Bronchial epithelial cell (primary cell): ENCODE measurements around the gene NOD2. TPM values are rescaled to one million over a fixed set of nuclear protein-coding genes. Genes with fewer than 3 reads are reported as not detected.
A peak's percentile ranks its signal among the peaks of the same experiment; 100 is the strongest.

Experiments
- DNase-seq: peaks from one replicate; pipeline ENCODE4 v3.0.0-alpha.2; 2010; ENCODE audit warnings: low read depth
- FAIRE-seq: peaks from 2 replicates; lab custom pipeline; 2011; peaks lifted over from hg19 to GRCh38; lab: Jason Lieb, UNC
- H3K27me3 ChIP-seq: 2 replicates; pipeline ENCODE4 v1.5.1; 2011; ENCODE audit warnings: low read length; ENCODE audit not compliant: control insufficient read depth, insufficient read depth
- H3K36me3 ChIP-seq: 2 replicates; pipeline ENCODE4 v1.5.1; 2011; ENCODE audit warnings: low read length; ENCODE audit not compliant: control insufficient read depth, insufficient read depth
- H3K4me3 ChIP-seq: 2 replicates; pipeline ENCODE4 v1.5.1; 2011; ENCODE audit warnings: mild to moderate bottlenecking, low read depth, low read length, control low read depth
- total RNA-seq: library from RNA; depleted of rRNA; stranded (reverse); fragments of >200 nt; gene quantifications from 2 replicates; pipeline ENCODE4 v1.2.1, GENCODE V29; 2014
- TF ChIP-seq, protein P1 (sequence below): IDR thresholded peaks from 2 replicates; pipeline ENCODE4 v1.5.1; 2011; ENCODE audit warnings: mild to moderate bottlenecking, moderate library complexity, low read length, control low read depth, inconsistent platforms; ENCODE audit not compliant: insufficient read depth, severe bottlenecking

NOD2 gene
- total RNA-seq, 1 donor from 2014 or later = 2.4 TPM

DNA sequence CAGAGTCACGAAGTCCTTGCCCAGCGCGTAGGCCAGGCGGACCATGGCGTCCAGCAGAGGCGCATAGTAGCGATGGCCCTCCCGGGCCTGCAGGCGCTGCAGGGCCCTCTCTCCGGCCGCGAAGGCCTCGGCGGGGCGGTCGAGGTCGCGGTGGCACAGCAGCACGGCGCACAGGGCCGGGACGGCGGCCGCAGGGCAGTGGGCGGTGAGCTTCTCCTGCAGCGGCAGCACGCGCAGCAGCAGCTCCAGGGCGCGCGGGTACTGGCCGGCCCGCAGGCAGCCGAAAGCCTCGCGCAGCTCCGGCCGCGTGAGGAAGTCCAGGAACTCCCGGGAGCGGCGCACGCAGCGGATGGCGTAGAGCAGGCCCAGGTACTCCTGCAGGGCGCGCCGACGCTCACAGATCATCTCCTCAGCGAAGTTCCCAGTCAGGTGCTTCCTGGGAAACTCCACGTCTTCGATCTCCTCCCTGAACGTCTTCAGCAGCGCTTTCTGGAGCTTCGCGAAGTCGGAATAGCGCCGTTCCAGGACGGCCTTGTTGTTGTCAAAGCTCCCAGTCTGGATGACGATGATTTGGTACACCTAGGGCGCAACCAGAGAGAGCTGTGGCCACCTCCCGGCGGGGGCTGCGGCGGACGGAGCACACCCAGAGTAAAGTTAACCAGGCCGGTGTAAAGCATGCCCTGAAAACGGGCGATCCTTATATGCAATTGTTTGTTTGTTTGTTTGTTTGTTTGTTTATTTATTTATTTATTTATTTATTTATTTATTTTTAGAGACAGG, 19.7 kb upstream of the NOD2 start:
- FAIRE-seq (no peak), DNase-seq (no peak)
- H3K36me3 ChIP-seq = no peaks in the 10 kb centered on the region
- H3K4me3 ChIP-seq = no peak overlapping the region
- no peaks in the 10 kb centered on the region for H3K27me3 ChIP-seq
- TF ChIP-seq, protein P1, sequence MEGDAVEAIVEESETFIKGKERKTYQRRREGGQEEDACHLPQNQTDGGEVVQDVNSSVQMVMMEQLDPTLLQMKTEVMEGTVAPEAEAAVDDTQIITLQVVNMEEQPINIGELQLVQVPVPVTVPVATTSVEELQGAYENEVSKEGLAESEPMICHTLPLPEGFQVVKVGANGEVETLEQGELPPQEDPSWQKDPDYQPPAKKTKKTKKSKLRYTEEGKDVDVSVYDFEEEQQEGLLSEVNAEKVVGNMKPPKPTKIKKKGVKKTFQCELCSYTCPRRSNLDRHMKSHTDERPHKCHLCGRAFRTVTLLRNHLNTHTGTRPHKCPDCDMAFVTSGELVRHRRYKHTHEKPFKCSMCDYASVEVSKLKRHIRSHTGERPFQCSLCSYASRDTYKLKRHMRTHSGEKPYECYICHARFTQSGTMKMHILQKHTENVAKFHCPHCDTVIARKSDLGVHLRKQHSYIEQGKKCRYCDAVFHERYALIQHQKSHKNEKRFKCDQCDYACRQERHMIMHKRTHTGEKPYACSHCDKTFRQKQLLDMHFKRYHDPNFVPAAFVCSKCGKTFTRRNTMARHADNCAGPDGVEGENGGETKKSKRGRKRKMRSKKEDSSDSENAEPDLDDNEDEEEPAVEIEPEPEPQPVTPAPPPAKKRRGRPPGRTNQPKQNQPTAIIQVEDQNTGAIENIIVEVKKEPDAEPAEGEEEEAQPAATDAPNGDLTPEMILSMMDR = no peak

DNA sequence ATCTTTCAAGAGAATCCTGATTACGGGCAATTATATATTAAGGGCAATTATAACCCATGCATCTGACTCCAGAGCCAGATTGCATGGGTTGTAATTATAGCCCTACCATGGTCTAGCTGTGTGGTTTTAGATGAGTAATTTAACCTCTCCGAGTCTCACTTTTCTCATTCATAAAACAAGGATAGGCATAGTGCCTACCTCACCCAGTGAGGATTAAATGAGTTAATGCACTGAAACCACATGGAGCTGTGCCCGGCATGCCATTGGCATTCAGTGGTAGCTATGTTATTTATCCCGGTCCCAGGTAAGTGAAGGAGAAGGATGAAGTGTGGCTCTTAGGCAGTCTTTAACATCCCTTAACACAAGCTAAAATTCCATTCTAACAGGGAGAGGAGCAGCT, 18.6 kb upstream of the NOD2 start:
- TF ChIP-seq, protein P1 = no peak
- FAIRE-seq = no peak
- DNase-seq = no peak
- H3K36me3 ChIP-seq = no peaks in the 10 kb centered on the region
- H3K4me3 ChIP-seq = no peak overlapping the region
- H3K27me3 ChIP-seq = no peaks in the 10 kb centered on the region

DNA sequence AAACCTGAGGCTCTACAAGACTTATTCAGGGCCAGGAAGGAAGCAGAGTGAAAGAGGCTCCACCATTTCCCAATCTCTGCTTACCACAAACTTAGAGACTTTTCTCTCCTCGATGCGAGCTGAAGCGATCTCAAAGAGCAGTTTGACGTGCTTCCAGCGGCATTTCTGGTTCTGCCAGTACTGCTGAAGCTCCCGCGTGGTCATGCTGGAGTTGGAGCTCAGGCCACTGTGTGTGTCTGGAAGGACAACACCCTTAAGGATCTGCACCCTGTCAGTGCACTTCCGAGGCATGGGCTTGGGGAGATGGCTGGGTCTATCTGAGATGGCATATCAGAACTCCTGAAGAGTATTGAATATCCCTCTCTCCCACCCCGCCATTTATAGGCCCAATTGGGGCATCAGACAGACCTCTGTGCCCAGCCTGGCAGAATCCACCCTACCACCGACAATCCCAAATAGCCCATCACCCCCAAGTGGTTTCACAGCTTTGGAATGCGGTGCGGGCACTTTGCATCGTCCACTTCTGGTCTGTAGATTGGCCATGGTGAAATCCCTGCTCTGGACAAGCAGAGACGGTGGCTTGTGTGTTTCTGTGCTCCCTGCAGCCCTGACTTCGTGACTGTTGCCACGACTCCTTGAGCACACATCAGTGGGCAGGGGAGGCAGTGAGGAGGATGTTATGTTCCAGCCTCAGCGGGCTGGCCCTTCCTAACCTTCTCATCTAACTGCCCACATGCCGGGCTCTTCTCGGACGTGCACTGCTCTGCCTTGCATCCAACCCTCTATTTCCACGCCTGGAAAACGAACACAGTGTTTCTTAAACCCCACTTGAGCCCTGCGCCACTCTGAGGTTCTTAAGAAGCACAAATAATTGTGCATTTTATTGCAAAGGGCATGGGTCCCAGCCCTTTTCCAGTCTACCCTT, 17.5 kb upstream of the NOD2 start:
- no peak for FAIRE-seq
- peak; percentile 27 for DNase-seq
- TF ChIP-seq, protein P1 = no peak
- no peak overlapping the region for H3K4me3 ChIP-seq
- H3K27me3 ChIP-seq = no peaks in the 10 kb centered on the region
- H3K36me3 ChIP-seq = no peaks in the 10 kb centered on the region

DNA sequence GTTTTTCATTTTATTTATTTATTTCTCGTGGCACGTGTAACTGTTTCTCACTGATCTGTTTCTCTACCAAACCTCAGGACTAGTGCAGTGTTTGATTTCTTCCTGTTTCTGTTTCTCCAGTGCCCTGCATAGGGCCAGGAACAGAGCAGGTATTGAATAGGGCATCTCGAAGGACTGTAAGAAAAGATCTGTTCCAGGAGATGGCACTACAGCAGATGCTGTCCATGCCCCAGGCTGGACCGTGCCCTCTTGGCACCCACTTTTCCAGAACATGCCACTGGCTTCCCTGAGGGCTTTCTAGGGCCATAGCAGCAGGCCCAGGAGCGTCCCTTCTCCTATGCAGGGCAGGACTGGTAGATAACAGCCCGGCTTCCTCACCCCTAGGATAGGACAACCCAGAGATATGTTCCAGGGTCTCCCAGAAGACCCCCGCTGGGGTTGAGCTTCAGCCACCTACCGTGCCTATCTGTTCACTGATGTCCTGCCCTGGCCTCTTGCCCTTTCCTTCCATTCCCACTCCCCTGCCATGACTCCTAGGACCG, 16.7 kb upstream of the NOD2 start:
- H3K4me3 ChIP-seq = no peak overlapping the region
- H3K27me3 ChIP-seq = no peaks in the 10 kb centered on the region
- no peaks in the 10 kb centered on the region for H3K36me3 ChIP-seq
- TF ChIP-seq, protein P1 = no peak
- DNase-seq (no peak), FAIRE-seq (peak; percentile 32)

DNA sequence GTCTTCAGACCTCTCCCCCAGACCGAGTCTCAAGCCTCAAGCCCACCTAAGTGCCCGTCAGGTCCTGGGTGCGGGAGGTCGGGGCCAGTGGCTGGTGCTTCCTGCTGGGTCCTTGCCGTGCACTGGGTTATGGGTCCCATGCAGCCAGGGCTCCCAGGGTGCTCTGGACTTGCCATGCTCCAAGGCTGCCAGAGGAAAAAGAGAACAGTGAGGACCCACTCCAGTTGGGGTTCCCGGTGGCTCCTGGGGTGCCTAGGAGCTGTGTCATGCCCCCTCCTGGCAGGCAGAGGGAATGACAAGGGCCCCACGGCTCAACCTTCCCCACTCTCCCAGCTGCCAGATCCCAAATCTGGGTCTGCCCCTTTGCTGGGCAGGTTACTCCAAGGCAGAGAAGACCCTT, 16.1 kb upstream of the NOD2 start:
- no peaks in the 10 kb centered on the region for H3K27me3 ChIP-seq
- no peak for DNase-seq
- H3K36me3 ChIP-seq = no peaks in the 10 kb centered on the region
- TF ChIP-seq, protein P1 = peak; percentile 48
- H3K4me3 ChIP-seq = no peak overlapping the region
- FAIRE-seq = no peak
